GM12865 (cell line): ENCODE measurements around the gene GPC1.

ENCODE experiments used
- DNase-seq: peaks from one replicate; pipeline ENCODE4 v3.0.0; 2010; ENCODE audit warnings: low read depth
- H3K4me3 ChIP-seq: 2 replicates; pipeline ENCODE4 v1.5.1; 2011; ENCODE audit warnings: mild to moderate bottlenecking, low read depth, low read length, control low read depth
- TF ChIP-seq, protein P1 (sequence below): IDR thresholded peaks from 2 replicates; pipeline ENCODE4 v1.5.1; 2011; ENCODE audit warnings: low read length, control low read depth, low read depth, inconsistent platforms; ENCODE audit not compliant: insufficient read depth; ENCODE audit errors: missing control alignments

GPC1 gene

DNA sequence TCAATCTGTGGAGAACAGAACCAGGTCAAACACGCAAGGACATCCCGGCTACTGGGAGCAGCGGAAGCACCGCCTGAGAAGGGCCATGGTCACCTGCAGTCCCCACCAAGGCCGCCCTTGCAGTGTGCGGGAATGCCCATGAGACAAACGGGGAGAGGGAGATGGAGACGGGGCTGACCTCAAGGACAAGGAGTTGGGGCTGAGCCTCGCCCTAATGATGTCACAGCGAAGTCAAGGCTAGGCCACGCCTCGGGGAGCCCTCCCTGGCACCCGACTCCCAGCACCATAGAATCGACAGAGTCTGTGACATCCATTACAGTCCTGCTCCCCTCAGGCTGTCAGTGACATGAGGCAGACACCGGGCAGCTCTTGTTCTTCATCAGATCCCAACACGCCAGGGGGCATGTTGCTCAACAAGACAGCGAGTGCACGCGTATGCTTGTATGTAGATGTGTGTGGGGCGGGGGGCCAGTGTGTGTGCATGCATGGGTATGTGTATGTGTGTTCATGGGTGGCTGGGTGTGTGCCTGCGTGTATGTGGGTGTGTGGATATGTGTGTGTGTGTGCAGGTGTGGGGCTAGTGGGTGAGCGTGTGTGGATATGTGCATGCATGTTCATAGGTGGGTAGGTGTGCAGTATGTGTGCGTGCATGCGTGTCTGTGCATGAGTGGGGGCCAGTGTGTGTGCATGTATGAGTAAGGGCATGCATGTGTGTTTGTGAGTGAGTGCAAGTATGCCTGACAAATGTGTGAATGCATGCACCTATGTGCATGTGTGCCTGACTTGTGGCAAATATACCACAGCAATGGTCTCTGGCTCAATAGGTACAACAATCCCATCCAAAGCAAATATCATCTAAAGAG lies 65.3 kb downstream of the GPC1 start:
- DNase-seq = no peak
- TF ChIP-seq, protein P1, sequence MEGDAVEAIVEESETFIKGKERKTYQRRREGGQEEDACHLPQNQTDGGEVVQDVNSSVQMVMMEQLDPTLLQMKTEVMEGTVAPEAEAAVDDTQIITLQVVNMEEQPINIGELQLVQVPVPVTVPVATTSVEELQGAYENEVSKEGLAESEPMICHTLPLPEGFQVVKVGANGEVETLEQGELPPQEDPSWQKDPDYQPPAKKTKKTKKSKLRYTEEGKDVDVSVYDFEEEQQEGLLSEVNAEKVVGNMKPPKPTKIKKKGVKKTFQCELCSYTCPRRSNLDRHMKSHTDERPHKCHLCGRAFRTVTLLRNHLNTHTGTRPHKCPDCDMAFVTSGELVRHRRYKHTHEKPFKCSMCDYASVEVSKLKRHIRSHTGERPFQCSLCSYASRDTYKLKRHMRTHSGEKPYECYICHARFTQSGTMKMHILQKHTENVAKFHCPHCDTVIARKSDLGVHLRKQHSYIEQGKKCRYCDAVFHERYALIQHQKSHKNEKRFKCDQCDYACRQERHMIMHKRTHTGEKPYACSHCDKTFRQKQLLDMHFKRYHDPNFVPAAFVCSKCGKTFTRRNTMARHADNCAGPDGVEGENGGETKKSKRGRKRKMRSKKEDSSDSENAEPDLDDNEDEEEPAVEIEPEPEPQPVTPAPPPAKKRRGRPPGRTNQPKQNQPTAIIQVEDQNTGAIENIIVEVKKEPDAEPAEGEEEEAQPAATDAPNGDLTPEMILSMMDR = no peak
- H3K4me3 ChIP-seq = no peak overlapping the region

DNA sequence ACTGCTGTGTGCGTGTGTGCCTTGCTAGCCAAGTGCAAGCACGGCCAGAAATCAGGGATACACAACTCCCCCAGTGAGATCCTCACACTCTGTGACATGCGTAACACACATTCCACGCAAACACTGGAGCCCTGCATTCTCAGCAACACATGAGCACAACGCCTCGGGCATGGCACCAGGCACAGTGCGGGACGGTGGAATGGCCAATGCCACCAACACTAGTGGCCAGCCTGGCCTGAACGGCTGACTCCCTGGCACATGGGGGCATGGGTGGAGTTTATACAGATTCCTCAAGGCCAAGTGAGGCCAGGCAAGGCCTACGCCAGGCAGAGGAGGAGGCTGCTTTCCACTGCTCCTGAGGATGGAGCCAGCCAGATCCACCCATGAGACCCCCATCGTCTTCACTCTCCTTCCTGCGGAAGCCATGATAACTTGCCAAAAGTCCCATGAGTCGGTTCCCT lies 66.1 kb downstream of the GPC1 start:
- no peak overlapping the region for H3K4me3 ChIP-seq
- TF ChIP-seq, protein P1 = no peak
- no peak for DNase-seq

DNA sequence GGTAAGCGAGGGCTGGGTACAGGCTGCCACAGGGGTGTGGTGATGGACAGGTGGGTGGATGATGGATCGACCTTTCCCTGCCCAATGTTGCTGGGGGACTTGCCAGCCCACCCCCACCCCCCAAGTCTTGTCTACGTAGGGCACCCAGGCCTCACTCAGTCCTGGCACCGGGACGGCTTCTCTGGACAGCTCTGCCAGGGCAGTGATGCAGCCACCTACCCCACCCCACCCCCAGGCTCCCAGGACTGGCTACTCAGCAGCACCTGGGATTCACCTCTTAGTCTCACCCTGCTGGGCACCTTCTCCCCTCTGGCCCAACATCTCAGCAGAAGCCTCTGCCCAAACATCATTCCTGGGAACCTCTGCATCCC lies 66.6 kb downstream of the GPC1 start:
- H3K4me3 ChIP-seq = no peak overlapping the region
- no peak for DNase-seq
- TF ChIP-seq, protein P1 = no peak

DNA sequence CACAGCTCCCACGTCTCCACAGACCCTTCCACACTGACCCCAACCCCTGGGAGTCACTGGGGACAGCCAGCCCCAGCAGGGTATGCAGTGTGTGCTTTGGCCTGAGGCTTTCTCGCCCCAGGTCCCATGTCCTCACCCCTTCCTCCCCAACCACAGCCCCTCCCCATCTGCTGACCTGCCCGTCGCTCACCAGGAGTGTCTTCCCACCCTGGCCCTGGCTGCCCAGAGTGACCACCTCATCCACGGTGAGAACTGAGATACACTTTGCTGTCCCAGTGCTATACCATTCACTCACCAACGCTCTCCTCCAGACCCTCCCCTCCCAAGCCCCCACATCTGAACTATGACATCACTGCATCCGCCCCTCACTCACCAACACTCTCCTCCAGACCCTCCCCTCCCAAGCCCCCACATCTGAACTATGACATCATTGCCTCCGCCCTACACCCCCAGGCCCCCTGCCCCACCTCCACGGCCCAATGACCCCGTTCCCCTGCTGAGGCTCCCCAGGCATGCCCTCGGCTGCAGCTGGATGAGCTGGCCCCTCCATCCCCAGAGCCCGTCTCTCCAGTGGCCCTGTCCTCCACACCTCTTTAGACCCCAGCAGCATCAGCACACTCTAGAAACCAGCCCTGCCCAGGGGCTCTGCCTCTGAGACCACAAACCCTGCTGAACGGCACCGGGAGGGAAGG lies 67.1 kb downstream of the GPC1 start:
- H3K4me3 ChIP-seq = no peak overlapping the region
- no peak for DNase-seq

DNA sequence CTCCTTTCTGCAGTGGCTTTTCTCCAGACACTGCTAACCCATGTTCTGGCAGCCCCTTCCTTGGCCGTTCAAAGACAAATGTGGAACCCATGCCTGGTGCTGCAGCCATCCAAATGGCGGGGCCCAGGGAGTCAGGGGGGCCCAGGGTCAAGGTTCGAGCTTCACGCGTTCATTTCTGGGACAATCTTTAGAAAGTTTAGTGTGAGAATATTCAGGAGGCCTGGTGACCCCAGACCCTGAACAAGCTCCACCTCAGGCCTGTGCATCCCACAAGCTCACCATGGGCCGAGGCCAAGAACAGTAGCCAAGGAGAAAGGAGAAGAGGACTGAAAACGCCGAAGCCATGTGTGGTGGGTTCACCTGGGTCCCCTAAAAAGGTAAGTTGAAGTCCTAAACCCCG lies 67.9 kb downstream of the GPC1 start:
- TF ChIP-seq, protein P1 = no peak
- DNase-seq = no peak

More for the DNA sequence above, 67.1 kb downstream of the GPC1 start:
- TF ChIP-seq, protein P1 = no peak

DNA sequence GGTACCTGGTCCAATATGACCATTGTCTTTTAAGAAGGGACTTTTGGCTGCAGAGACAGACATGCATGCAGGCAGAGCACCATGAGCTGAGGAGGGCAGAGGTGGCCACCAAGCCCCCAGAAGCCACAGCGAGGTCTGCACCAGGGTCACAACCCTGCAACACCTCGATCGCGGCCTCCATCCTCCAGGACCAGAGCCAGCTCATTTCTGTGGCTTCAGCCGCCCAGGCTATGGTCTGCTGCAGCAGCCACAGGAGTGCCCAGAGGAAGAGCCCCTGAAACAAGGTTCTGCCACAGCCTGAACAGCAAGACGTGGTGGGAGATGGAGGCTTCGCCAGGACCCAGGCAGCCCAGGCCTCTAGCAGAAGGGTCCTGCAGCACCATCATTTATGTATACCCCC lies 68.4 kb downstream of the GPC1 start:
- no peak for DNase-seq
- no peak overlapping the region for H3K4me3 ChIP-seq
- TF ChIP-seq, protein P1 = no peak

More for the DNA sequence above, 67.9 kb downstream of the GPC1 start:
- H3K4me3 ChIP-seq = no peak overlapping the region
